ENCODE results near the gene NECAB2.

DNA sequence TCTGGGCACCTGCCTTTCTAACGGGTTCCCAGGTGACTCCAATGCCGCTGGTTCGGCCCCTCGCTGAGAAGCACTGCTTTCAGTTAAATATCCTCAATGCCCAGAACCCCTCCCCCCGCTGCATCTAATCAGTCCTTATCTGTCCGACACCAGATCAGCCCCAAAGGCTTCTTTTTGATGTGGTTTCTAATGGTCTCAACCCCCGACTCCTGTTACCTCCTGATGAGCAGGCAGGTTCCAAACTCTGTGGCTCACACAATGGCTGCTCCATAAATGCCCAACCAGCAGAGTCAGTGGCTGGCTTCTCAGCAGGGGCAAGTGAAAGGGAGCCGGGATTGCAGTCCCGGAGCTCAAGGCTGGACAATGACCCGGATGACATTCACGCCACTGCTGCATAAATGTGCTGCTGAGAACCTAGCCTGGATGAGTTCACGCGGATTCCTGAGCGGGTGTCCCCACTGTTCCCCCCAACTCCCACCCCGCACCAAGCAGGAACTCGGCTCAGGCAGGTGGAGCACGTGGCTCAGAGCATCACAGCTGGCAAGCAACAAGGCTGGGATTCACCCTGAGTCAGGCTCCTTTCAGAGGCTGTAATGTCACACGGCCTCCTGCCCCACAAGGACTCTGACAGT lies 75.6 kb downstream of the NECAB2 start:
- TF ChIP-seq, protein P1, sequence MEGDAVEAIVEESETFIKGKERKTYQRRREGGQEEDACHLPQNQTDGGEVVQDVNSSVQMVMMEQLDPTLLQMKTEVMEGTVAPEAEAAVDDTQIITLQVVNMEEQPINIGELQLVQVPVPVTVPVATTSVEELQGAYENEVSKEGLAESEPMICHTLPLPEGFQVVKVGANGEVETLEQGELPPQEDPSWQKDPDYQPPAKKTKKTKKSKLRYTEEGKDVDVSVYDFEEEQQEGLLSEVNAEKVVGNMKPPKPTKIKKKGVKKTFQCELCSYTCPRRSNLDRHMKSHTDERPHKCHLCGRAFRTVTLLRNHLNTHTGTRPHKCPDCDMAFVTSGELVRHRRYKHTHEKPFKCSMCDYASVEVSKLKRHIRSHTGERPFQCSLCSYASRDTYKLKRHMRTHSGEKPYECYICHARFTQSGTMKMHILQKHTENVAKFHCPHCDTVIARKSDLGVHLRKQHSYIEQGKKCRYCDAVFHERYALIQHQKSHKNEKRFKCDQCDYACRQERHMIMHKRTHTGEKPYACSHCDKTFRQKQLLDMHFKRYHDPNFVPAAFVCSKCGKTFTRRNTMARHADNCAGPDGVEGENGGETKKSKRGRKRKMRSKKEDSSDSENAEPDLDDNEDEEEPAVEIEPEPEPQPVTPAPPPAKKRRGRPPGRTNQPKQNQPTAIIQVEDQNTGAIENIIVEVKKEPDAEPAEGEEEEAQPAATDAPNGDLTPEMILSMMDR (IDR thresholded peaks at IDR 0.05), result no peak
- TF ChIP-seq POLR2A (IDR thresholded peaks at IDR 0.05), result no peak
